ENCODE measurements around the gene CYSTM1.

GRCh38 chr5:140228364-140228837 lies 53.4 kb downstream of the CYSTM1 start:
- no peak for TF ChIP-seq CTCF (IDR thresholded peaks at IDR 0.05; ENCODE audit: low read depth, low read length, poor library complexity, severe bottlenecking)
- TF ChIP-seq EZH2phosphoT487 (IDR thresholded peaks at IDR 0.05; ENCODE audit: borderline replicate concordance, low read length) = no peak

All from DOHH2 (cell line).